Activated T-cell treated with anti-CD3 and anti-CD28 coated beads, Interleukin-2, amount 50 U/mL, for 72 hours (primary cell): ENCODE results near the gene ISCU. TPM values are rescaled to one million over a fixed set of nuclear protein-coding genes. Genes with fewer than 3 reads are reported as not detected.

Experiments
- ATAC-seq, 2 donors: fragments of 150-1000 bp; cut with Tn5 transposase; replicated peaks in 1 of 2; 2 replicates each; pipeline ENCODE4 v1.10.0; 2021; ENCODE audit warnings: moderate library complexity in 2 of 2, mild to moderate bottlenecking in 1 of 2
- DNase-seq, 2 donors: peaks; one replicate each; pipeline ENCODE4 v3.0.0; 2021 to 2022; ENCODE audit warnings: mixed read lengths in 1 of 2
- H3K27ac Mint-ChIP-seq: one replicate; pipeline ENCODE4 v1.8.0; 2022; ENCODE audit warnings: mild to moderate bottlenecking, moderate library complexity, mixed read lengths
- H3K27me3 Mint-ChIP-seq: one replicate; pipeline ENCODE4 v1.8.0; 2022; ENCODE audit warnings: low read depth, mixed read lengths
- H3K36me3 Mint-ChIP-seq, 2 donors: one replicate each; pipeline ENCODE4 v1.8.0; 2022; ENCODE audit warnings: mixed read lengths in 2 of 2, mild to moderate bottlenecking in 1 of 2; ENCODE audit not compliant: insufficient read depth in 2 of 2
- H3K4me1 Mint-ChIP-seq: one replicate; pipeline ENCODE4 v1.8.0; 2022; ENCODE audit warnings: low read depth, mixed read lengths
- H3K4me3 Mint-ChIP-seq, 2 donors: one replicate each; pipeline ENCODE4 v1.8.0; 2022; ENCODE audit warnings: mild to moderate bottlenecking in 2 of 2, mixed read lengths in 2 of 2, moderate library complexity in 2 of 2
- H3K9me3 Mint-ChIP-seq, 2 donors: one replicate each; pipeline ENCODE4 v1.8.0; 2022; ENCODE audit warnings: mixed read lengths in 2 of 2
- total RNA-seq, 2 donors: library from RNA; stranded (reverse); gene quantifications; one replicate each; pipeline ENCODE4 v1.2.3, GENCODE V29; 2022

ISCU gene
- total RNA-seq, 2 donors from 2014 or later = 115 to 139 TPM

GRCh38 chr12:108600702-108601007, 38.3 kb downstream of the ISCU start:
- Mint-ChIP-seq H3K27me3 (no peaks in the 10 kb centered on the region), H3K4me3 (no peak overlapping the region), H3K9me3 (no peaks in the 10 kb centered on the region), H3K36me3 (no peaks in the 10 kb centered on the region), H3K4me1 (no peaks in the 10 kb centered on the region), H3K27ac (no peak overlapping the region)
- DNase-seq = no peak
- ATAC-seq = no peak

GRCh38 chr12:108602209-108602705, 39.9 kb downstream of the ISCU start:
- Mint-ChIP-seq H3K4me3 (no peak overlapping the region), H3K4me1 (no peaks in the 10 kb centered on the region), H3K27ac (no peak overlapping the region), H3K9me3 (no peaks in the 10 kb centered on the region), H3K36me3 (no peaks in the 10 kb centered on the region), H3K27me3 (no peaks in the 10 kb centered on the region)
- DNase-seq = no peak
- ATAC-seq = no peak

- DNase-seq (no peak), ATAC-seq (no peak)
- Mint-ChIP-seq H3K9me3 (no peaks in the 10 kb centered on the region), H3K4me1 (no peaks in the 10 kb centered on the region), H3K27me3 (no peaks in the 10 kb centered on the region), H3K4me3 (no peak overlapping the region), H3K27ac (no peak overlapping the region), H3K36me3 (no peaks in the 10 kb centered on the region)
These were observed 40.7 kb downstream of the ISCU start for GRCh38 chr12:108602976-108603704.

DNA sequence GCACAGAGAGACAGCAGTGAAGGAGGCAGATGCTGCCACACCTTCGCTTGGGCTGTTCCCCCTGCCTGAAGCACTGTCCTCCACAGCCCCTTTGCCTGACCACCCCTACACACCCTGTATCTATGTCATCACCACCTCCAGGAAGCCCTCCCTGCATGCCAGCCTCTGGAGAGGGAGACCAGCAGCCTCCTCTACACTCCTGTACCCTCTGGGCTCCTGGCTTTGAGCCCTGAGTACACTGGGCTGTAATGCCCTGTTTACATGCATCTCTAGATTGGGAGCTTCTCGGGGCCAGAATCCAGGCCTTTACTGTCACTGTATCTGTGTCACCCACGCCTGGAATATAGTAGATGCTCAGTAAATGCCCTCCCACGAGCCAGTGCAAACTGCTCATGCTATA, 41.3 kb downstream of the ISCU start:
- no peak overlapping the region for H3K4me3 Mint-ChIP-seq
- H3K9me3 Mint-ChIP-seq = no peaks in the 10 kb centered on the region
- ATAC-seq (no peak), DNase-seq (no peak)
- H3K27ac Mint-ChIP-seq = no peak overlapping the region
- H3K36me3 Mint-ChIP-seq = no peaks in the 10 kb centered on the region
- H3K27me3 Mint-ChIP-seq = no peaks in the 10 kb centered on the region
- H3K4me1 Mint-ChIP-seq = no peaks in the 10 kb centered on the region

DNA sequence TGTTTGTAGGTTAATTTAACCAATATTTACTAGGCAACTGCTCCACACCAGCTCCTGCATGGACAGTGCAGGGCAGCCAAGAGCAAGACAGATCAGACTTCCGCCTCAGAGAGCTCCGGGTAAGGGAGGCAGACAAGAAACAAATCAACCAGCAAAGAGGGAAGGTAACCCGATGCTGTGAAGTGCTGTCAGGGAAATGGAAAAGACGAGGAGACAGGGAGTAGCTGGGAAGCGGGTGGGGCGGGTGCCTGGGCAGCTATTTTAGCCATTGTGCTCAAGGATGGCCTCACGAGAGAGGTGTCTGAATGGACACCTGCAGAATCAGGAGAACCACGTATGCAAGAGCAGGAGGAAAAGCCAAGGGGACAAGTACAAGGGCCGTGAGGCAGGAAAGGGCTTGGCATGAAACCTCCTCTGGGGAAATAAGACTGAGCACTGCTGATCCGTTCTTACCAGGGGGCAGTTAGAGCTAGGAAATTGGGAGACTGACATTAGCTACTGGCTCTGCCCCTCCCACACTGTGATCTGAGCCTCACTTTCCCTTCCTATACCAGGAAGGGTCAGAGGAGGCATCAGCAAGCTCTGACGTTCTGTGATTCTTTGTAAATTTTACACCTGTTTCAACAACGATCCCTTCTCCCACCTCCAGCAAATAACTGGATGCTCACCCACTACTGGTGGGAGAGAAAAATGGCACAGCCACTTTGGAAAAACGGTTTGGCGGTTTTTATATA, 42.0 kb downstream of the ISCU start:
- Mint-ChIP-seq H3K36me3 (no peaks in the 10 kb centered on the region), H3K4me3 (no peak overlapping the region), H3K9me3 (no peaks in the 10 kb centered on the region), H3K4me1 (no peaks in the 10 kb centered on the region), H3K27ac (peak overlapping the region; percentile 14), H3K27me3 (no peaks in the 10 kb centered on the region)
- DNase-seq (no peak), ATAC-seq (no peak)

GRCh38 chr12:108605000-108605689, 42.7 kb downstream of the ISCU start:
- Mint-ChIP-seq H3K4me1 (no peaks in the 10 kb centered on the region), H3K9me3 (no peaks in the 10 kb centered on the region), H3K27me3 (no peaks in the 10 kb centered on the region), H3K36me3 (no peaks in the 10 kb centered on the region), H3K4me3 (no peak overlapping the region), H3K27ac (peak overlapping the region; percentile 76)
- DNase-seq (no peak), ATAC-seq (no peak)

DNA sequence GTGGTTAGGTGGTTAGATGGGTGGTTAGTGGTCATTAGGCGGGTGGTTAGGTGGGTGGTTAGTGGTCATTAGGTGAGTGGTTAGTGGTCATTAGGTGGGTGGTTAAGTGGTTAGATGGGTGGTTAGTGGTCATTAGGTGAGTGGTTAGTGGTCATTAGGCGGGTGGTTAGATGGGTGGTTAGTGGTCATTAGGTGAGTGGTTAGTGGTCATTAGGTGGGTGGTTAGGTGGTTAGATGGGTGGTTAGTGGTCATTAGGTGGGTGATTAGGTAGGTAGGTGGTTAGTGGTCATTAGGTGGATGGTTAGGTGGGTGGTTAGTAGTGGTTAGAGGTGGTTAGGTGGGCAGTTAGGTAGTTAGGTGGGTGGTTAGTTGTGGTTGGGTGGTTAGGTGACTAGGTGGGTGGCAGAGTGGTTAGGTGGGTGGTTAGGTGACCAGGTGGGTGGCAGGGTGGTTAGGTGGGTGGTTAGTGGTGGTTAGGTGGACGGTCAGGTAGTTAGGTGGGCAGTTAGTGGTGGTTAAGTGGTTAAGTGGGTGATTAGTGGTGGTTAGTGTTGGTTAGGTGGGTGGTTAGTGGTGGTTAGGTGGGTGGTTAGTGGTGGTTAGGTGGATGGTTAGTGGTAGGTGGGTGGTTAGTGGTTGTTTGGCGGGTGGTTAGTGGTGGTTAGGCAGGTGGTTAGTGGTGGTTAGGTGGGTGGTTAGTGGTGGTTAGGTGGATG, 43.5 kb downstream of the ISCU start:
- Mint-ChIP-seq H3K9me3 (no peaks in the 10 kb centered on the region), H3K27ac (peak overlapping the region; percentile 90), H3K4me1 (no peaks in the 10 kb centered on the region), H3K27me3 (no peaks in the 10 kb centered on the region), H3K36me3 (no peaks in the 10 kb centered on the region), H3K4me3 (no peak overlapping the region)
- DNase-seq (no peak), ATAC-seq (no peak)

- DNase-seq = no peak
- Mint-ChIP-seq H3K9me3 (no peaks in the 10 kb centered on the region), H3K36me3 (no peaks in the 10 kb centered on the region), H3K27me3 (no peaks in the 10 kb centered on the region), H3K27ac (peak overlapping the region; percentile 90), H3K4me3 (no peak overlapping the region), H3K4me1 (peaks cover under 1% of the 10 kb centered on the region)
- ATAC-seq = no peak
These were observed 44.1 kb downstream of the ISCU start for GRCh38 chr12:108606492-108606891.

DNA sequence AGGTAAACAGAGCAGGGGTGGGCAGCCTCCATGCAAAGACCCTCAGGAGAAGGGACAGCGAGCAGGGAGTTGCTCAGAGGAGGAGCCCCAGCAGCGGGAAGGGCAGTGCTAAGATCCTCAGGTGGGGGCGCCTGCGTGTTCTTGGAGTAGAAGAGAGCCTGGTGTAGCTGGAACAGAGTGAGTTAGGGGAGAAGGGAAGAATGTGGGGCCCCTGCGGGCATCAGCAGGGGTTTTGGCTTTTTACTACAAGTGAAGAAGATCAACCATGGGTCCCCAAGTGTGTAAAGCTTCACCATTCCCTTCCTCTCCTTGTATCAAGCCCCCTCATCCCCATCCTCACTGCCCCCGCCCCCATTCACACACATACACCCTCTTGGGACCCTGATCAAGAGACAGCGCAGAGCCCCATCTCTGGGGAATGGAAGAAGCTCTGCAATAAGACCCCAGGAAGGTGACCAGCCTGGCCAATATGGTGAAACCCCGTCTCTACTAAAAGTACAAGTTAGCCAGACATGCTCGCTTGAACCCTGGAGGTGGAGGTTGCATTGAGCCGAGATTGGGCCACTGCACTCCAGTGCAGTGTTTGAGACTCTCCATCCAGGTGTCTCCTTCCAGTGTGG, 45.7 kb downstream of the ISCU start:
- H3K36me3 Mint-ChIP-seq = no peaks in the 10 kb centered on the region
- ATAC-seq = no peak
- no peak for DNase-seq
- H3K9me3 Mint-ChIP-seq = no peaks in the 10 kb centered on the region
- no peak overlapping the region for H3K27ac Mint-ChIP-seq
- no peak overlapping the region for H3K4me3 Mint-ChIP-seq
- peaks cover 16% of the 10 kb centered on the region for H3K4me1 Mint-ChIP-seq
- H3K27me3 Mint-ChIP-seq = no peaks in the 10 kb centered on the region

DNA sequence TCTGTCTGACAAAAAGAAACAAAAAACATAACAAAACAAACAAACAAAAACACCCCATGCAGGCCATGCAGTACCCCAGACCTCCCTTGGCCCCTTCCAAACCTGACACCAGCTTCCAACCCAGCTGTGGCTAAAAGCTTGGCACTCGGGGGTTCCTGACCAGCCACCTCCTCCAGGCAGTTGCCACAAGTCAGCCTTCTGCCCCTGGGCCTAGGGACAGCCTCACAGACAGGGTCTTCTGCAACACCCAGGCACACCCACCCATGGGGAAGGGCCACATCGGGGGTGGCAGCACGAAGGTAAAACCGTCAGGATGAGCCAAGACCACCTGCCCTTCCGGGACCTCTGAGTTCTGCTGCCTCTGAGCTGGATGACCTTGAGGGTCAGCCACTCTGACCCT, 46.2 kb downstream of the ISCU start:
- no peaks in the 10 kb centered on the region for H3K36me3 Mint-ChIP-seq
- H3K9me3 Mint-ChIP-seq = no peaks in the 10 kb centered on the region
- H3K4me3 Mint-ChIP-seq = no peak overlapping the region
- H3K27me3 Mint-ChIP-seq = no peaks in the 10 kb centered on the region
- ATAC-seq (no peak), DNase-seq (no peak)
- no peak overlapping the region for H3K27ac Mint-ChIP-seq
- peaks cover 21% of the 10 kb centered on the region for H3K4me1 Mint-ChIP-seq

- no peak overlapping the region for H3K4me3 Mint-ChIP-seq
- H3K9me3 Mint-ChIP-seq = no peaks in the 10 kb centered on the region
- H3K27me3 Mint-ChIP-seq = no peaks in the 10 kb centered on the region
- H3K27ac Mint-ChIP-seq = no peak overlapping the region
- ATAC-seq (no peak), DNase-seq (no peak)
- H3K36me3 Mint-ChIP-seq = peaks cover 0 to 2% of the 10 kb centered on the region in 2 donors
- H3K4me1 Mint-ChIP-seq = peaks cover 28% of the 10 kb centered on the region
These were observed 47.3 kb downstream of the ISCU start for GRCh38 chr12:108609537-108610335.

DNA sequence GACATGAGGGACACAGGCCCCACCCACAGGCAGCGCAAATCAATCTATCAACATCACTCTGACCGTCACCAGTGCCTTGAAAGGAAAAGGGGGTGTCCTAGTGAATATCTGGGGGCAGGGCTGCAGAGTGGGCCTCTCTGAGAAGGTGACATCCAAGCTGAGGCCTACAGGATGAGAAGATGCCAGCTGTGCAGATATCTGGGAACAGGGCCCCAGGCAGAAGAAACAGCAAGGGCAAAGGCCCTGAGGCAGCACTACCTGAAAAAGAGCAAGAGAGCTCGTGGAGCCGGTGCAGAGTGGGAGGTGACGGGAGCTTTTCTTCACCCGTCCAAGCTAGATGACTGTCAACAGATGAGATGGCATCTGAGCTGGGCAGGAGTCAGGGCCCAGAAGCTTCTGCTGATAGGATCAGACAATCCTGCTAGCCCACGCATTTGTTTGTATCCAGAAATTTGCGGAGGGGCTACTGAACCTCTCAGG, 48.0 kb downstream of the ISCU start:
- no peaks in the 10 kb centered on the region for H3K27me3 Mint-ChIP-seq
- no peak overlapping the region for H3K4me3 Mint-ChIP-seq
- peaks cover 33% of the 10 kb centered on the region for H3K4me1 Mint-ChIP-seq
- no peaks in the 10 kb centered on the region for H3K9me3 Mint-ChIP-seq
- peaks cover 0 to 2% of the 10 kb centered on the region in 2 donors for H3K36me3 Mint-ChIP-seq
- DNase-seq (no peak), ATAC-seq (no peak)
- H3K27ac Mint-ChIP-seq = no peak overlapping the region
